K562 (cell line): ENCODE measurements around the gene MAN1A1. TPM values are rescaled to one million over a fixed set of nuclear protein-coding genes. Genes with fewer than 3 reads are reported as not detected.

Experiments
- ARHGAP35 ChIP-seq: fragments of 450-650 bp; IDR thresholded peaks from 2 replicates; pipeline ENCODE4 v1.6.1; 2018; ENCODE audit not compliant: partially characterized antibody
- C11orf30 ChIP-seq: fragments of 450-650 bp; IDR thresholded peaks from 2 replicates; pipeline ENCODE4 v1.6.1; 2016; ENCODE audit warnings: low read depth, mild to moderate bottlenecking
- E2F5 ChIP-seq: sonication (generic); formaldehyde crosslinking; IDR thresholded peaks from 2 replicates; pipeline ENCODE4 v1.8.0; 2022; ENCODE audit warnings: mild to moderate bottlenecking, missing genetic modification reagents
- ESRRA ChIP-seq: fragments of 450-650 bp; IDR thresholded peaks from 2 replicates; pipeline ENCODE4 v1.6.1; 2014; ENCODE audit warnings: low read depth, mild to moderate bottlenecking, moderate library complexity, borderline replicate concordance
- KLF16 ChIP-seq: IDR thresholded peaks from 2 replicates; pipeline ENCODE4 v1.6.1; 2016; ENCODE audit warnings: antibody characterized with exemption
- MECOM ChIP-seq: fragments of 250-450 bp; sonication (Bioruptor Pico); IDR thresholded peaks from 2 replicates; pipeline ENCODE4 v1.8.0; 2022; ENCODE audit warnings: inconsistent platforms
- MED1 ChIP-seq: sonication (generic); formaldehyde crosslinking; IDR thresholded peaks from 2 replicates; pipeline ENCODE4 v1.8.1; 2023; ENCODE audit warnings: missing genetic modification reagents, borderline replicate concordance
- NFXL1 ChIP-seq: fragments of 450-650 bp; formaldehyde crosslinking; IDR thresholded peaks from 2 replicates; pipeline ENCODE4 v1.4.0; 2021; ENCODE audit warnings: mild to moderate bottlenecking
- PBX2 ChIP-seq, 2 experiments: IDR thresholded peaks in 1 of 2; conservative IDR thresholded peaks in 1 of 2; 2 replicates each; pipeline ENCODE4 v1.6.1; 2016; ENCODE audit warnings: low read depth in 2 of 2, mild to moderate bottlenecking in 1 of 2, missing compliant biosample characterization in 1 of 2, missing genetic modification characterization in 1 of 2, moderate library complexity in 1 of 2
- THAP7 ChIP-seq: fragments of 250-450 bp; sonication (Bioruptor Pico); IDR thresholded peaks from 2 replicates; pipeline ENCODE4 v1.5.0; 2021
- ZBTB34 ChIP-seq: fragments of 250-450 bp; sonication (Bioruptor Pico); IDR thresholded peaks from 2 replicates; pipeline ENCODE4 v1.8.0; 2021; ENCODE audit warnings: mild to moderate bottlenecking, moderate library complexity
- ZKSCAN3 ChIP-seq: fragments of 250-450 bp; sonication (Bioruptor Pico); IDR thresholded peaks from 2 replicates; pipeline ENCODE4 v1.4.0; 2020
- polyA plus RNA-seq, 8 experiments: library from polyadenylated mRNA; depleted of rRNA in 4 of 8; stranded (reverse) in 5 of 8; unstranded in 3 of 8; fragments of >200 nt; fragmentation: Nextera tagmentation in 2 of 8; fragmentation: Illumina TruSeq in 1 of 8; extraction: Ambion mirVana in 2 of 8; extraction: Trizol in 1 of 8; gene quantifications; 2 replicates each; pipeline versions ENCODE4 v1.2.1 to v1.2.3, GENCODE V29; 2011 to 2014; ENCODE audit warnings: inconsistent platforms in 1 of 8, missing spikeins in 1 of 8
- total RNA-seq, 7 experiments: library from RNA; depleted of rRNA in 6 of 7; stranded (reverse); fragments of >200 nt in 6 of 7; fragmentation: Illumina TruSeq in 2 of 7; extraction: Trizol in 2 of 7; gene quantifications; 2 replicates each; pipeline versions ENCODE4 v1.2.1 to v1.2.3, GENCODE V29; 2011 to 2021; ENCODE audit warnings: low replicate concordance in 1 of 7
- TF ChIP-seq, protein P1 (sequence below): fragments of 150-350 bp; conservative IDR thresholded peaks from 2 replicates; pipeline ENCODE4 v1.6.1; 2014; ENCODE audit warnings: low read length
- TF ChIP-seq, protein P2 (sequence below): fragments of 250-450 bp; sonication (Bioruptor Pico); IDR thresholded peaks from 2 replicates; pipeline ENCODE4 v1.5.0; 2021; ENCODE audit warnings: mild to moderate bottlenecking, borderline replicate concordance
- TF ChIP-seq, protein P3 (sequence below): sonication (generic); IDR thresholded peaks from 2 replicates; pipeline ENCODE4 v1.6.1; 2016

Gene MAN1A1
- total and polyA plus RNA-seq, 9 of the 15 experiments (the other 6 are each of a cell fraction or from before 2014, with no cell fraction given): 24.5 to 78.4 (median 59.7) TPM

GRCh38 chr6:119308048-119308570 lies 41.5 kb downstream of the MAN1A1 start (continued):
- no peak for TF ChIP-seq PBX2 (CRISPR knock-in tag; IDR thresholded peaks at IDR 0.05; ENCODE audit: low read depth)
- TF ChIP-seq PBX2 (tag; conservative IDR thresholded peaks at IDR 0.05; ENCODE audit: low read depth): peak; percentile 88
- TF ChIP-seq E2F5 (CRISPR knock-in tag): no peak
- TF ChIP-seq MED1 (CRISPR knock-in tag): no peak
- peak; percentile 99 for TF ChIP-seq C11orf30
- TF ChIP-seq ZKSCAN3: no peak
- TF ChIP-seq THAP7 (CRISPR knock-in tag): no peak
- TF ChIP-seq MECOM: peak; percentile 34; the same call in 1 of the 2 replicates
- TF ChIP-seq, protein P1, sequence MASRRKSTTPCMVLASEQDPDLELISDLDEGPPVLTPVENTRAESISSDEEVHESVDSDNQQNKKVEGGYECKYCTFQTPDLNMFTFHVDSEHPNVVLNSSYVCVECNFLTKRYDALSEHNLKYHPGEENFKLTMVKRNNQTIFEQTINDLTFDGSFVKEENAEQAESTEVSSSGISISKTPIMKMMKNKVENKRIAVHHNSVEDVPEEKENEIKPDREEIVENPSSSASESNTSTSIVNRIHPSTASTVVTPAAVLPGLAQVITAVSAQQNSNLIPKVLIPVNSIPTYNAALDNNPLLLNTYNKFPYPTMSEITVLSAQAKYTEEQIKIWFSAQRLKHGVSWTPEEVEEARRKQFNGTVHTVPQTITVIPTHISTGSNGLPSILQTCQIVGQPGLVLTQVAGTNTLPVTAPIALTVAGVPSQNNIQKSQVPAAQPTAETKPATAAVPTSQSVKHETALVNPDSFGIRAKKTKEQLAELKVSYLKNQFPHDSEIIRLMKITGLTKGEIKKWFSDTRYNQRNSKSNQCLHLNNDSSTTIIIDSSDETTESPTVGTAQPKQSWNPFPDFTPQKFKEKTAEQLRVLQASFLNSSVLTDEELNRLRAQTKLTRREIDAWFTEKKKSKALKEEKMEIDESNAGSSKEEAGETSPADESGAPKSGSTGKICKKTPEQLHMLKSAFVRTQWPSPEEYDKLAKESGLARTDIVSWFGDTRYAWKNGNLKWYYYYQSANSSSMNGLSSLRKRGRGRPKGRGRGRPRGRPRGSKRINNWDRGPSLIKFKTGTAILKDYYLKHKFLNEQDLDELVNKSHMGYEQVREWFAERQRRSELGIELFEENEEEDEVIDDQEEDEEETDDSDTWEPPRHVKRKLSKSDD: no peak
- TF ChIP-seq, protein P2, sequence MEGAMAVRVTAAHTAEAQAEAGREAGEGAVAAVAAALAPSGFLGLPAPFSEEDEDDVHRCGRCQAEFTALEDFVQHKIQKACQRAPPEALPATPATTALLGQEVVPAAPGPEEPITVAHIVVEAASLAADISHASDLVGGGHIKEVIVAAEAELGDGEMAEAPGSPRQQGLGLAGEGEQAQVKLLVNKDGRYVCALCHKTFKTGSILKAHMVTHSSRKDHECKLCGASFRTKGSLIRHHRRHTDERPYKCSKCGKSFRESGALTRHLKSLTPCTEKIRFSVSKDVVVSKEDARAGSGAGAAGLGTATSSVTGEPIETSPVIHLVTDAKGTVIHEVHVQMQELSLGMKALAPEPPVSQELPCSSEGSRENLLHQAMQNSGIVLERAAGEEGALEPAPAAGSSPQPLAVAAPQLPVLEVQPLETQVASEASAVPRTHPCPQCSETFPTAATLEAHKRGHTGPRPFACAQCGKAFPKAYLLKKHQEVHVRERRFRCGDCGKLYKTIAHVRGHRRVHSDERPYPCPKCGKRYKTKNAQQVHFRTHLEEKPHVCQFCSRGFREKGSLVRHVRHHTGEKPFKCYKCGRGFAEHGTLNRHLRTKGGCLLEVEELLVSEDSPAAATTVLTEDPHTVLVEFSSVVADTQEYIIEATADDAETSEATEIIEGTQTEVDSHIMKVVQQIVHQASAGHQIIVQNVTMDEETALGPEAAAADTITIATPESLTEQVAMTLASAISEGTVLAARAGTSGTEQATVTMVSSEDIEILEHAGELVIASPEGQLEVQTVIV (CRISPR knock-in tag): no peak
- 0 out of 2 replicates have a peak, but pooled peaks have one; percentile 41 for TF ChIP-seq ZBTB34 (CRISPR knock-in tag)
- TF ChIP-seq ARHGAP35: no peak
- no peak for TF ChIP-seq NFXL1 (CRISPR knock-in tag)
- TF ChIP-seq KLF16: no peak
- TF ChIP-seq, protein P3, sequence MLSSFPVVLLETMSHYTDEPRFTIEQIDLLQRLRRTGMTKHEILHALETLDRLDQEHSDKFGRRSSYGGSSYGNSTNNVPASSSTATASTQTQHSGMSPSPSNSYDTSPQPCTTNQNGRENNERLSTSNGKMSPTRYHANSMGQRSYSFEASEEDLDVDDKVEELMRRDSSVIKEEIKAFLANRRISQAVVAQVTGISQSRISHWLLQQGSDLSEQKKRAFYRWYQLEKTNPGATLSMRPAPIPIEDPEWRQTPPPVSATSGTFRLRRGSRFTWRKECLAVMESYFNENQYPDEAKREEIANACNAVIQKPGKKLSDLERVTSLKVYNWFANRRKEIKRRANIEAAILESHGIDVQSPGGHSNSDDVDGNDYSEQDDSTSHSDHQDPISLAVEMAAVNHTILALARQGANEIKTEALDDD: peak; percentile 46; the same call in 1 of the 2 replicates
- no peak for TF ChIP-seq ESRRA
